Body of pancreas (tissue), 4 donors: ENCODE measurements around the gene LRP3. TPM values are rescaled to one million over a fixed set of nuclear protein-coding genes. Genes with fewer than 3 reads are reported as not detected.

Experiments
- ATAC-seq: fragments of 150-250 bp; one replicate; pipeline ENCODE4 v1.9.1; 2016
- DNase-seq, 4 donors: peaks; one replicate each; pipeline ENCODE4 v3.0.0-alpha.2; 2019
- H3K27ac ChIP-seq, 4 donors: fragments of 200-600 bp; sonication (generic); 1 replicate in 3 of 4; 2 replicates in 1 of 4; pipeline versions ENCODE4 v1.5.1 to v1.6.1; 2016 to 2019; ENCODE audit warnings: mild to moderate bottlenecking in 1 of 4, mixed read lengths in 1 of 4, moderate library complexity in 1 of 4
- H3K27me3 ChIP-seq, 2 donors: fragments of 200-600 bp; sonication (generic); one replicate each; pipeline ENCODE4 v1.6.0; 2016; ENCODE audit warnings: mild to moderate bottlenecking in 1 of 2
- H3K36me3 ChIP-seq, 2 donors: fragments of 200-600 bp; sonication (generic); replicated peaks in 1 of 2; 2 replicates each; pipeline ENCODE4 v1.5.1; 2016; ENCODE audit warnings: low read depth in 2 of 2; ENCODE audit not compliant: insufficient read depth in 1 of 2
- H3K4me1 ChIP-seq: fragments of 200-600 bp; sonication (generic); one replicate; pipeline ENCODE4 v1.6.0; 2016
- H3K4me3 ChIP-seq, 2 donors: fragments of 200-600 bp; sonication (generic); 1 replicate in 1 of 2; 2 replicates in 1 of 2; pipeline ENCODE4 v1.5.1; 2016 to 2019
- H3K9me3 ChIP-seq, 3 donors: fragments of 200-600 bp; sonication (generic); 1 replicate in 2 of 3; 2 replicates in 1 of 3; pipeline ENCODE4 v1.5.1; 2016
- CTCF ChIP-seq, 7 experiments: fragments of 450-650 bp in 4 of 7; fragments of 200-600 bp in 3 of 7; sonication (generic) in 3 of 7; IDR thresholded peaks; one replicate each; pipeline ENCODE4 v1.5.1; 2016 to 2019; ENCODE audit warnings: antibody characterized with exemption in 7 of 7
- POLR2A ChIP-seq, 3 donors: fragments of 450-650 bp; IDR thresholded peaks; one replicate each; pipeline ENCODE4 v1.6.1; 2016; ENCODE audit warnings: antibody characterized with exemption in 3 of 3, mild to moderate bottlenecking in 2 of 3
- WGBS, 2 donors: methylation state at CpG; one replicate each; pipeline ENCODE4 v1.1.5; 2017; 5-methylcytosine and 5-hydroxymethylcytosine counted together
- intact Hi-C: fragments of 100-400 bp; cut with DNase I; formaldehyde crosslinking; loops from one replicate; pipeline ENCODE4 v1.15.1; 2023
- total RNA-seq, 2 donors: library from RNA; depleted of rRNA; stranded (reverse); fragments of >200 nt; gene quantifications; one replicate each; pipeline ENCODE4 v1.1.0, GENCODE V29; 2016

LRP3 gene
- total RNA-seq, 2 donors from 2014 or later = 18.1 to 23.3 TPM

DNA sequence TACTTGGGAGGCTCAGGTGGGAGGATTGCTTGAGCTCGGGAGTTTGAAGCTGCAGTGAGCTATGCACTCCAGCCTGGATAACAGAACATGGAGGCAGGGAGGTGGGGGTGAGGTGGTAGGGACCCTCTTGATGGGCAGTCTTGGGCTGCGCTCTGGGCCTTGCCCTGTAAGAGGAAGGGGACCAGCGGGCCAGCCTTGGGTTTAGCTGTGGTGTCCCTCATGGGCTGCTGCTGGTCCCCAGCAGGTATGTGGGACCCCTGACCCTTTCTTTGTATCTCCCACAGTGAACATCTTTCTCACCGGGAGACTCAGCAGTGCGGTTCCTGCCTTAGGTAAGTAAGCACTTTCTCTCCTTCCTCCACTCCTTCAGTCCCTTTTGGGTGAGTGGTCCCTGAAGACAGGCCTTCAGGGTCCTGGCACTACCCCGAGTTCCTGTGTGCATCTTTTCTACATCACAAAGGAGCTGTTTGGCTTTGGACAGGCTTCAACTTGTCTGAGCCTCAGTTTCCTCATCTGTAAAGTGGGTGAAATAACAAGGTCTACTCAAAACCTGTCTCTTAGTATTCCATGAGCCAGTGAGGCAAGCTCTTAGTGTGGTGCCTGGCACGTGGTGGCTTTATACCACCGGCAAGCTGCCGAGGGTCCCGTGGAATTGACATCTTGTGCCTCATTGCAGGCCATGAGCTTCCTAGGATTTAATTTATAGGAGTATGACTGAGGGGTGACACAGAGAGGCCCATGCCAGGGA lies 2.5 kb downstream of the LRP3 start:
- Histone ChIP-seq H3K36me3 (no peaks in the 10 kb centered on the region), H3K27me3 (no peaks in the 10 kb centered on the region), H3K4me3 (no peak overlapping the region), H3K4me1 (peaks cover 18% of the 10 kb centered on the region), H3K9me3 (no peaks in the 10 kb centered on the region), H3K27ac (no peak overlapping the region)
- ATAC-seq (no peak), DNase-seq (no peak)
- WGBS, 2 donors = 90 to 92% methylated on average over 9 to 10 of the region's 10 CpGs
- TF ChIP-seq CTCF (IDR thresholded peaks at IDR 0.05) = no peak
- TF ChIP-seq POLR2A (IDR thresholded peaks at IDR 0.05) = no peak
- intact Hi-C loops = no loop called here

- DNase-seq (no peak), ATAC-seq (no peak)
- no peak for TF ChIP-seq CTCF (IDR thresholded peaks at IDR 0.05)
- 89 to 96% methylated on average over 8 to 11 of the region's 11 CpGs for WGBS, 2 donors
- Histone ChIP-seq H3K36me3 (no peaks in the 10 kb centered on the region), H3K9me3 (no peaks in the 10 kb centered on the region), H3K27ac (no peak overlapping the region), H3K4me3 (no peak overlapping the region), H3K4me1 (peaks cover 18% of the 10 kb centered on the region), H3K27me3 (no peaks in the 10 kb centered on the region)
- intact Hi-C loops = no loop called here
Measured at GRCh38 chr19:33197591-33198000, 3.5 kb downstream of the LRP3 start.

DNA sequence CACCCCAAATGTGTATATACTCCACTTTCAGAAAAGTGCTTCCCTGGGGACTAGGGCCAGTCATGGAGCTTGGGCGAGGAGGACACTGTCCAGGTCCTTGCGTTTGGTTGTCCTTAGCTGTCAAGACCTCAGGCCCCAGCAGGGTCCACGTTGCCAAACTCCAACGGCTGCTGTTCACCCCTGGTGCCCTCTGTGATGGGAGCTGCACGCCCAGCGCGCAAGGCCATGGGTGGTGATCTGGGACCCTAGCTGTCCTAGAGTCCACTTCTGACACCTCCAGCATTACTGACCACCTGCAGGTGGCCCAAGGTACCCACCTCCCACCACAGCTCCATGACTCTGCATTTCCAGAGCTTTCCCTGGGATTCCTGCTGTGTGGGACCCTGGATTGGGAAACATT lies 4.0 kb downstream of the LRP3 start:
- Histone ChIP-seq H3K4me1 (peaks cover 18% of the 10 kb centered on the region), H3K27me3 (no peaks in the 10 kb centered on the region), H3K9me3 (no peaks in the 10 kb centered on the region), H3K27ac (no peak overlapping the region), H3K4me3 (no peak overlapping the region), H3K36me3 (no peaks in the 10 kb centered on the region)
- ATAC-seq (no peak), DNase-seq (no peak)
- TF ChIP-seq CTCF (IDR thresholded peaks at IDR 0.05) = no peak
- no peak for TF ChIP-seq POLR2A (IDR thresholded peaks at IDR 0.05)
- 92 to 98% methylated on average over 7 of the region's 7 CpGs for WGBS, 2 donors
- intact Hi-C loops = no loop called here

DNA sequence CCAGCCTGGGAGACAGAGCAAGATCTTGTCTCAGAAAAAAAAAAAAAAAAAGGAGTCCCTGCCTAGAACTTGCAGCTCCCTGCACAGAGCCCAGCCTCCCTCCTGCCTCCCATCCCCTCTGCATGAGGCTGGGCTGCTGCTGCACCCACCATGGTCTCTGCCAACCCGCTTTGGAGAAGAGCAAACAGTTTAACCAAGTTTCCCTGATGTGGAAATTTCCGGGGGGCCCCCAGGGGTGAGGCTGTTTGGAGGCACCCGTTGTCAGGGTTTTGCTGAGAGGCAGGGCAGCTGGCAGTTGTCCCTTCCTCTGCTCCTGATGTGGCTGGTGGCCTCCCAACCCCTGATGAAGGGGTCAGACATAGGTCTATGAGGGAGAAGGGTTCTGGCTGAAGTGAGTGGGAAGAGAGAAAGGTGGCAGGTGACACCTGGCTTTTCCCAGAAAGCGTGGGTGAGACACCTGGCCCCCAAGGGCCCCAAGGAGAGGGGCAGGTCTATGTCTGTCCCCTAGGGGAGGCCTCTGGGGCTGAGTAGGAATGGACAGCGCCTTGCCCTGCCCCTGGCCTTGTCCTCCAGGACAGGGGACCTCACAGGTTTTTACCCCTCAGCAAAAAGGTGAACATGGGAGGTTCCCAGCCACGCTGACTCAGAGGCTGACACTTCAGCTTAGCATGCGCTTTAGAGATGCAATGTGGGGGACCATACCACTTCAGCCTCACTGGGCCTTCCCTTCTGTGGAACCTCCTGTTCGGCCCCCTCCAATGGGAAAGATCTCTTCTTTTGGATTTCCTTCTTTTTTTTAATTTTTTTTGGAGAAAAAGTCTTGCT lies 5.5 kb downstream of the LRP3 start:
- ATAC-seq = no peak

More for the DNA sequence above, 5.5 kb downstream of the LRP3 start:
- no peaks in the 10 kb centered on the region for H3K36me3 ChIP-seq
- 59 to 80% methylated on average over 7 to 8 of the region's 8 CpGs for WGBS, 2 donors
- H3K27ac ChIP-seq = no peak overlapping the region
- peaks cover 14% of the 10 kb centered on the region for H3K4me1 ChIP-seq
- no peak overlapping the region for H3K4me3 ChIP-seq
- TF ChIP-seq CTCF (IDR thresholded peaks at IDR 0.05) = no peak
- no peak for TF ChIP-seq POLR2A (IDR thresholded peaks at IDR 0.05)
- no peaks in the 10 kb centered on the region for H3K9me3 ChIP-seq
- H3K27me3 ChIP-seq = no peaks in the 10 kb centered on the region
- intact Hi-C loops = no loop called here
- no peak for DNase-seq
